ENCODE results near the gene MYH10. TPM values are rescaled to one million over a fixed set of nuclear protein-coding genes. Genes with fewer than 3 reads are reported as not detected.

The MYH10 gene
- total RNA-seq, 1 experiment from 2014 or later = 1.6 TPM

DNA sequence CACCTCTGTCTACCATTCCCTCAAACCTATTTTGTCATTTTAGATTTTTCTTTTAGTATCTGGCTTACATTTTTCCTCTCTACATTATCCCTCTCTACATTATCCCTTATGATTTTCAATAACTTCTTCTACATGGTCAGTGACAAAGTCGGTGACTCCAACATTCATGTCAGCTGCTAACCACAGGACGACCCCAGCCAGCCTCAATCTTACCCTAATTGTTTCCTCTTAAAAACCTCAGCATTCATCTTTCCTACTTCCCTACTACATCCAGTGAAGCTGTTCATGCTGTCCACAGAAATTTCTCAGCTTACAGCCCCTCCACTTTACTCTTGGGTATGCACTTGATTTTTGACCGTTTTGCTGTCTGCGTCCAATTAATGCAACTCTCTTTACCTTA, 8.3 kb downstream of the MYH10 start:
- no peaks in the 10 kb centered on the region for H4K20me1 ChIP-seq (ENCODE audit: insufficient read depth)
- H3K9me2 ChIP-seq (ENCODE audit: insufficient read depth) = no peaks in the 10 kb centered on the region
- intact Hi-C loops (cut with micrococcal nuclease; ENCODE audit: unreplicated experiment) = no loop called here
- TF ChIP-seq CTCF (conservative IDR thresholded peaks at IDR 0.05) = no peak
- TF ChIP-seq EZH2 (IDR thresholded peaks at IDR 0.05; ENCODE audit: low read depth) = no peak
- H3K4me3 ChIP-seq = no peak overlapping the region
- H3K27me3 ChIP-seq (ENCODE audit: insufficient read depth, low read depth) = peaks cover 30% of the 10 kb centered on the region
- H3K36me3 ChIP-seq (ENCODE audit: low read depth) = no peaks in the 10 kb centered on the region
- no peak for DNase-seq
- H3K79me2 ChIP-seq (ENCODE audit: low read depth) = no peaks in the 10 kb centered on the region
- H3K4me2 ChIP-seq = no peak overlapping the region
- no peak overlapping the region for H3K27ac ChIP-seq
- no peaks in the 10 kb centered on the region for H3K9me3 ChIP-seq (ENCODE audit: insufficient read depth, low read depth)
- no peaks in the 10 kb centered on the region for H3K4me1 ChIP-seq (replicated peaks; ENCODE audit: insufficient read depth)
- ChIA-PET CTCF (no interaction called here), POLR2A (ENCODE audit: unreplicated experiment) (no interaction called here)
- no peak overlapping the region for H2AFZ ChIP-seq
- H3F3A ChIP-seq (ENCODE audit: insufficient read depth, low read depth) = no peaks in the 10 kb centered on the region
- no TSS peak for BruUV-seq (replicated peaks)

- TF ChIP-seq CTCF (conservative IDR thresholded peaks at IDR 0.05) (no peak), EZH2 (IDR thresholded peaks at IDR 0.05; ENCODE audit: low read depth) (no peak)
- H3K4me1 ChIP-seq (replicated peaks; ENCODE audit: insufficient read depth) = no peaks in the 10 kb centered on the region
- no peaks in the 10 kb centered on the region for H3K79me2 ChIP-seq (ENCODE audit: low read depth)
- DNase-seq = no peak
- intact Hi-C loops (cut with micrococcal nuclease; ENCODE audit: unreplicated experiment) = no loop called here
- H3K27me3 ChIP-seq (ENCODE audit: insufficient read depth, low read depth) = peaks cover 32% of the 10 kb centered on the region
- no peak overlapping the region for H3K4me3 ChIP-seq
- no peaks in the 10 kb centered on the region for H3K9me2 ChIP-seq (ENCODE audit: insufficient read depth)
- BruUV-seq (replicated peaks) = no TSS peak
- no peaks in the 10 kb centered on the region for H4K20me1 ChIP-seq (ENCODE audit: insufficient read depth)
- H3K4me2 ChIP-seq = no peak overlapping the region
- H3F3A ChIP-seq (ENCODE audit: insufficient read depth, low read depth) = no peaks in the 10 kb centered on the region
- H3K36me3 ChIP-seq (ENCODE audit: low read depth) = no peaks in the 10 kb centered on the region
- ChIA-PET CTCF (no interaction called here), POLR2A (ENCODE audit: unreplicated experiment) (no interaction called here)
- H3K27ac ChIP-seq = no peak overlapping the region
- no peak overlapping the region for H2AFZ ChIP-seq
- no peaks in the 10 kb centered on the region for H3K9me3 ChIP-seq (ENCODE audit: insufficient read depth, low read depth)
Observed at GRCh38 chr17:8621585-8621984, 8.9 kb downstream of the MYH10 start.

DNA sequence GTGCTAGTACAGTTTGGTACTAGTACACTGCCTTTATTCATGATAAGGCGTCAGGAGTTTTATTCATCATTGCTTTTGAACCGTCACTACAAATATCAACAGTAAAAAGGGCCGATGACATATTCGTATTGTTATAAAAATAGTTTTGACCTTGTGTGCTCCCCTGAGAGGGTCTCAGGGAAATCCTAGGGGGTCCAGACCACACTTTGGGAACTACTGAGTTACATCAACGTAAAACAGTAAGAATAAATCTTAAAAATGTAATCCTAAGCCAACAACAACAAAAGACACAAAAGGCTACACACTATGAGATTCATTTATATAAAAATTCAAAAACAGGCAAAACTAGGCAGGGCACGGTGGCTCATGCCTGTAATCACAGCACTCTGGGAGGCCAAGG, 11.2 kb downstream of the MYH10 start:
- intact Hi-C loops (cut with micrococcal nuclease; ENCODE audit: unreplicated experiment) = no loop called here
- peaks cover 27% of the 10 kb centered on the region for H3K27me3 ChIP-seq (ENCODE audit: insufficient read depth, low read depth)
- no peaks in the 10 kb centered on the region for H3K4me1 ChIP-seq (replicated peaks; ENCODE audit: insufficient read depth)
- no peaks in the 10 kb centered on the region for H3K36me3 ChIP-seq (ENCODE audit: low read depth)
- ChIA-PET POLR2A (ENCODE audit: unreplicated experiment) (no interaction called here), CTCF (no interaction called here)
- DNase-seq = no peak
- H3K79me2 ChIP-seq (ENCODE audit: low read depth) = no peaks in the 10 kb centered on the region
- H3K4me2 ChIP-seq = no peak overlapping the region
- no peak for TF ChIP-seq CTCF (conservative IDR thresholded peaks at IDR 0.05)
- TF ChIP-seq EZH2 (IDR thresholded peaks at IDR 0.05; ENCODE audit: low read depth) = no peak
- H3K4me3 ChIP-seq = no peak overlapping the region
- H3K9me2 ChIP-seq (ENCODE audit: insufficient read depth) = no peaks in the 10 kb centered on the region
- no peaks in the 10 kb centered on the region for H3K9me3 ChIP-seq (ENCODE audit: insufficient read depth, low read depth)
- H2AFZ ChIP-seq = no peak overlapping the region
- no peaks in the 10 kb centered on the region for H4K20me1 ChIP-seq (ENCODE audit: insufficient read depth)
- no peak overlapping the region for H3K27ac ChIP-seq
- H3F3A ChIP-seq (ENCODE audit: insufficient read depth, low read depth) = no peaks in the 10 kb centered on the region
- BruUV-seq (replicated peaks) = no TSS peak

Data from PC-9 (cell line).